Esophagus (tissue), 2 donors: ENCODE results near the gene MMD2. TPM values are rescaled to one million over a fixed set of nuclear protein-coding genes. Genes with fewer than 3 reads are reported as not detected.
A peak's percentile ranks its signal among the peaks of the same experiment; 100 is the strongest.

Experiments
- H3K27ac ChIP-seq, 2 donors: one replicate each; pipeline ENCODE4 v1.5.1; 2013; ENCODE audit warnings: low read depth in 2 of 2, mild to moderate bottlenecking in 2 of 2, inconsistent platforms in 1 of 2, low read length in 1 of 2, moderate library complexity in 1 of 2
- H3K27me3 ChIP-seq, 2 donors: one replicate each; pipeline ENCODE4 v1.6.1; 2013; ENCODE audit warnings: low read length in 2 of 2, control low read depth in 1 of 2, mild to moderate bottlenecking in 1 of 2; ENCODE audit not compliant: insufficient read depth in 2 of 2, control insufficient read depth in 1 of 2
- H3K36me3 ChIP-seq, 2 donors: one replicate each; pipeline ENCODE4 v1.6.1; 2013; ENCODE audit warnings: low read length in 1 of 2; ENCODE audit not compliant: control insufficient read depth in 2 of 2, insufficient read depth in 2 of 2
- H3K4me1 ChIP-seq, 2 donors: one replicate each; pipeline ENCODE4 v1.6.1; 2013; ENCODE audit warnings: low read length in 1 of 2; ENCODE audit not compliant: control insufficient read depth in 2 of 2, insufficient read depth in 2 of 2
- H3K4me3 ChIP-seq, 2 donors: one replicate each; pipeline ENCODE4 v1.5.1; 2013; ENCODE audit warnings: low read length in 2 of 2, mild to moderate bottlenecking in 2 of 2, low read depth in 1 of 2, moderate library complexity in 1 of 2
- H3K9me3 ChIP-seq, 2 donors: one replicate each; pipeline ENCODE4 v1.6.1; 2013; ENCODE audit warnings: mild to moderate bottlenecking in 2 of 2, low read depth in 1 of 2, low read length in 1 of 2, moderate library complexity in 1 of 2; ENCODE audit not compliant: control insufficient read depth in 2 of 2, insufficient read depth in 1 of 2
- WGBS, 2 donors: extraction: QIAGEN DNeasy Blood & Tissue Kit; methylation state at CpG; one replicate each; pipeline ENCODE4 v1.1.7; 2013; 5-methylcytosine and 5-hydroxymethylcytosine counted together
- polyA plus RNA-seq, 2 donors: library from polyadenylated mRNA; stranded (reverse); fragments of 200-250 nt; gene quantifications; one replicate each; pipeline ENCODE4 v1.2.3, GENCODE V29; 2013
- donor health status: healthy with polysubstance abuse.
- donor health status: Bipolar disorder and iron deficiency.

The MMD2 gene
- polyA plus RNA-seq, 2 donors: not detected

GRCh38 chr7:4862156-4862555, 96.8 kb downstream of the MMD2 start:
- H3K36me3 ChIP-seq: no peaks in the 10 kb centered on the region
- WGBS, 2 donors: 87 to 88% methylated on average over 14 of the region's 14 CpGs
- H3K9me3 ChIP-seq: peaks cover 0 to 2% of the 10 kb centered on the region in 2 donors
- no peaks in the 10 kb centered on the region for H3K4me1 ChIP-seq
- H3K27me3 ChIP-seq: no peaks in the 10 kb centered on the region
- peak overlapping the region in 1 of 2 donors; percentile 4 for H3K4me3 ChIP-seq
- no peak overlapping the region for H3K27ac ChIP-seq

GRCh38 chr7:4861673-4862072, 97.3 kb downstream of the MMD2 start, which contains the start of gene PAPOLB:
TSS of gene PAPOLB (minus strand) at chr7:4862030. CDS start at chr7:4861810, 220 bp downstream.
- no peak within 1 kb of the TSS for H3K27ac ChIP-seq
- 24 to 30% methylated on average over 41 to 46 of the region's 46 CpGs for WGBS, 2 donors
- H3K27me3 ChIP-seq: no peaks in the 10 kb centered on the region
- H3K4me1 ChIP-seq: no peaks in the 10 kb centered on the region
- peaks cover 0 to 2% of the 10 kb centered on the region in 2 donors for H3K9me3 ChIP-seq
- peak within 1 kb of the TSS; percentile 4 to 11 for H3K4me3 ChIP-seq
- H3K36me3 ChIP-seq: no peaks in the 10 kb centered on the region

GRCh38 chr7:4861227-4861626, 97.8 kb downstream of the MMD2 start:
- Histone ChIP-seq H3K4me3 (peak overlapping the region in 1 of 2 donors; percentile 4), H3K27me3 (no peaks in the 10 kb centered on the region), H3K27ac (no peak overlapping the region), H3K9me3 (peaks cover 0 to 2% of the 10 kb centered on the region in 2 donors), H3K4me1 (no peaks in the 10 kb centered on the region), H3K36me3 (no peaks in the 10 kb centered on the region)
- WGBS, 2 donors: 87 to 92% methylated on average over 11 of the region's 11 CpGs

GRCh38 chr7:4857189-4857588, 101.8 kb downstream of the MMD2 start:
- Histone ChIP-seq H3K4me3 (no peak overlapping the region), H3K9me3 (no peaks in the 10 kb centered on the region), H3K4me1 (no peaks in the 10 kb centered on the region), H3K27ac (no peak overlapping the region), H3K36me3 (no peaks in the 10 kb centered on the region), H3K27me3 (no peaks in the 10 kb centered on the region)
- 59 to 69% methylated on average over 3 of the region's 3 CpGs for WGBS, 2 donors

- Histone ChIP-seq H3K36me3 (no peaks in the 10 kb centered on the region), H3K4me1 (no peaks in the 10 kb centered on the region), H3K4me3 (no peak overlapping the region), H3K27me3 (no peaks in the 10 kb centered on the region), H3K27ac (no peak overlapping the region), H3K9me3 (no peaks in the 10 kb centered on the region)
- WGBS, 2 donors: 73% methylated on average over 10 of the region's 10 CpGs
These were observed 102.5 kb downstream of the MMD2 start for GRCh38 chr7:4856336-4857057.

Other genes with a start within 250 kb of the MMD2 start
- 10 to 100 TPM; 22.1 to 34.5 TPM for gene AP5Z1, start 183.6 kb downstream of the MMD2 start, polyA plus RNA-seq
- gene PAPOLB, start 97.2 kb downstream of the MMD2 start, polyA plus RNA-seq: under 1 TPM in 1 of 2 donors, not detected in 1; 0.02 TPM
- under 1 TPM; 0.29 to 0.93 TPM for gene RADIL, start 75.5 kb downstream of the MMD2 start, polyA plus RNA-seq
- gene RBAK, start 86.7 kb upstream of the MMD2 start, polyA plus RNA-seq: 1 to 10 TPM; 4.5 to 5.5 TPM
- 10 to 100 TPM; 20.9 to 28.3 TPM for gene WIPI2, start 231.0 kb upstream of the MMD2 start, polyA plus RNA-seq